NCI-H2171 treated with DMSO at 0.1 percent for 48 hours (cell line): ENCODE results near the gene KRT82.
A peak's percentile ranks its signal among the peaks of the same experiment; 100 is the strongest.

ENCODE experiments used
- DNase-seq: peaks from one replicate; lab custom pipeline; 2025; lab: John Stamatoyannopoulos, UW

The KRT82 gene

GRCh38 chr12:52435659-52435999, 29.5 kb upstream of the KRT82 start:
- DNase-seq, result no peak

- DNase-seq, result no peak
Measured at GRCh38 chr12:52434760-52435530, 28.8 kb upstream of the KRT82 start.

GRCh38 chr12:52434081-52434733, 28.1 kb upstream of the KRT82 start, which contains the start of gene KRT75:
KRT75 (minus strand) TSS chr12:52434371; CDS start chr12:52434304, 67 bp downstream.
- peak; percentile 59 for DNase-seq

GRCh38 chr12:52433501-52434080, 27.5 kb upstream of the KRT82 start:
- no peak for DNase-seq

- DNase-seq, result no peak
Measured at GRCh38 chr12:52432559-52433207, 26.5 kb upstream of the KRT82 start.

GRCh38 chr12:52428121-52428520, 22.0 kb upstream of the KRT82 start:
- DNase-seq, result no peak

- DNase-seq, result no peak
Measured at GRCh38 chr12:52427083-52427482, 20.9 kb upstream of the KRT82 start.

GRCh38 chr12:52426034-52426433, 19.9 kb upstream of the KRT82 start:
- no peak for DNase-seq

- no peak for DNase-seq
Measured at GRCh38 chr12:52425466-52425865, 19.3 kb upstream of the KRT82 start.

- DNase-seq, result peak; percentile 93
Measured at GRCh38 chr12:52423661-52424500, 17.7 kb upstream of the KRT82 start.

- no peak for DNase-seq
Measured at GRCh38 chr12:52423035-52423434, 16.9 kb upstream of the KRT82 start.

GRCh38 chr12:52419656-52420055, 13.5 kb upstream of the KRT82 start:
- no peak for DNase-seq

- no peak for DNase-seq
Measured at GRCh38 chr12:52418576-52419110, 12.5 kb upstream of the KRT82 start.

- DNase-seq, result peak; percentile 62
Measured at GRCh38 chr12:52417740-52418139, 11.6 kb upstream of the KRT82 start.

- DNase-seq, result no peak
Measured at GRCh38 chr12:52416795-52417194, 10.7 kb upstream of the KRT82 start.

GRCh38 chr12:52415870-52416750, 10.0 kb upstream of the KRT82 start:
- DNase-seq, result peak; percentile 85

- no peak for DNase-seq
Measured at GRCh38 chr12:52414936-52415335, 8.8 kb upstream of the KRT82 start.

- DNase-seq, result no peak
Measured at GRCh38 chr12:52413782-52414345, 7.7 kb upstream of the KRT82 start.

- no peak for DNase-seq
Measured at GRCh38 chr12:52413202-52413601, 7.1 kb upstream of the KRT82 start.

- no peak for DNase-seq
Measured at GRCh38 chr12:52411815-52412214, 5.7 kb upstream of the KRT82 start.
